HEK293T (cell line): ENCODE results near the gene PHRF1.

Experiments used
- BHLHE40 ChIP-seq: fragments of 450-650 bp; IDR thresholded peaks from 2 replicates; pipeline ENCODE4 v1.6.1; 2016; ENCODE audit warnings: mild to moderate bottlenecking, moderate library complexity, borderline replicate concordance
- CTBP1 ChIP-seq: fragments of 450-650 bp; IDR thresholded peaks from 2 replicates; pipeline ENCODE4 v1.6.1; 2016; ENCODE audit warnings: borderline replicate concordance
- FOXA1 ChIP-seq: fragments of 450-650 bp; IDR thresholded peaks from 2 replicates; pipeline ENCODE4 v1.6.1; 2016; ENCODE audit warnings: mild to moderate bottlenecking
- FOXK2 ChIP-seq: fragments of 450-650 bp; IDR thresholded peaks from 2 replicates; pipeline ENCODE4 v1.6.1; 2016; ENCODE audit warnings: mild to moderate bottlenecking
- FOXM1 ChIP-seq: fragments of 450-650 bp; IDR thresholded peaks from 2 replicates; pipeline ENCODE4 v1.6.1; 2017; ENCODE audit warnings: mild to moderate bottlenecking, borderline replicate concordance
- LEF1 ChIP-seq: fragments of 450-650 bp; IDR thresholded peaks from 2 replicates; pipeline ENCODE4 v1.6.1; 2017; ENCODE audit warnings: mild to moderate bottlenecking, borderline replicate concordance
- NFRKB ChIP-seq: fragments of 450-650 bp; IDR thresholded peaks from 2 replicates; pipeline ENCODE4 v1.6.1; 2016; ENCODE audit warnings: mild to moderate bottlenecking, moderate library complexity
- SP1 ChIP-seq: fragments of 450-650 bp; IDR thresholded peaks from 2 replicates; pipeline ENCODE4 v1.6.1; 2017
- TARDBP ChIP-seq: fragments of 450-650 bp; IDR thresholded peaks from 2 replicates; pipeline ENCODE4 v1.6.1; 2016
- TF ChIP-seq, protein P1 (sequence below): fragments of 450-650 bp; IDR thresholded peaks from 2 replicates; pipeline ENCODE4 v1.6.1; 2016

GRCh38 chr11:610146-610801 lies 34.0 kb downstream of the PHRF1 start:
- TF ChIP-seq TARDBP (no peak), SP1 (no peak), CTBP1 (no peak), FOXM1 (no peak), NFRKB (no peak), FOXA1 (no peak), FOXK2 (no peak), BHLHE40 (no peak), LEF1 (no peak)
- TF ChIP-seq, protein P1, sequence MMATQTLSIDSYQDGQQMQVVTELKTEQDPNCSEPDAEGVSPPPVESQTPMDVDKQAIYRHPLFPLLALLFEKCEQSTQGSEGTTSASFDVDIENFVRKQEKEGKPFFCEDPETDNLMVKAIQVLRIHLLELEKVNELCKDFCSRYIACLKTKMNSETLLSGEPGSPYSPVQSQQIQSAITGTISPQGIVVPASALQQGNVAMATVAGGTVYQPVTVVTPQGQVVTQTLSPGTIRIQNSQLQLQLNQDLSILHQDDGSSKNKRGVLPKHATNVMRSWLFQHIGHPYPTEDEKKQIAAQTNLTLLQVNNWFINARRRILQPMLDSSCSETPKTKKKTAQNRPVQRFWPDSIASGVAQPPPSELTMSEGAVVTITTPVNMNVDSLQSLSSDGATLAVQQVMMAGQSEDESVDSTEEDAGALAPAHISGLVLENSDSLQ = no peak
